Sigmoid colon (tissue), 7 donors: ENCODE measurements around the gene WDR48. TPM values are rescaled to one million over a fixed set of nuclear protein-coding genes. Genes with fewer than 3 reads are reported as not detected.

Experiments
- DNase-seq: peaks from one replicate; pipeline ENCODE4 v3.0.0-alpha.2; 2019
- H3K27ac ChIP-seq, 4 donors: fragments of 200-600 bp; sonication (generic); one replicate each; pipeline ENCODE4 v1.5.1; 2016 to 2019; ENCODE audit warnings: mild to moderate bottlenecking in 1 of 4
- H3K27me3 ChIP-seq, 3 donors: fragments of 200-600 bp; sonication (generic); one replicate each; pipeline ENCODE4 v1.5.1; 2019; ENCODE audit warnings: mild to moderate bottlenecking in 1 of 3
- H3K36me3 ChIP-seq, 4 donors: fragments of 200-600 bp; sonication (generic); one replicate each; pipeline ENCODE4 v1.5.1; 2016 to 2019
- H3K4me1 ChIP-seq, 4 donors: fragments of 200-600 bp; sonication (generic); one replicate each; pipeline ENCODE4 v1.5.1; 2017 to 2019
- H3K4me3 ChIP-seq, 4 donors: fragments of 200-600 bp; sonication (generic); one replicate each; pipeline ENCODE4 v1.5.1; 2017 to 2019; ENCODE audit warnings: mild to moderate bottlenecking in 2 of 4, moderate library complexity in 1 of 4
- H3K9me3 ChIP-seq, 4 donors: fragments of 200-600 bp in 3 of 4; sonication (generic) in 3 of 4; one replicate each; pipeline versions ENCODE4 v1.5.1 to v1.6.1; 2013 to 2019
- EP300 ChIP-seq, 4 donors: sonication (generic); formaldehyde crosslinking; IDR thresholded peaks; one replicate each; pipeline ENCODE4 v1.6.1; 2017; ENCODE audit warnings: antibody characterized with exemption in 4 of 4
- POLR2A ChIP-seq, 2 donors: fragments of 450-650 bp; IDR thresholded peaks; one replicate each; pipeline ENCODE4 v1.6.1; 2016; ENCODE audit warnings: antibody characterized with exemption in 2 of 2, mild to moderate bottlenecking in 2 of 2, moderate library complexity in 2 of 2
- POLR2AphosphoS5 ChIP-seq, 4 donors: sonication (generic); formaldehyde crosslinking; IDR thresholded peaks; one replicate each; pipeline ENCODE4 v1.6.1; 2017; ENCODE audit warnings: antibody characterized with exemption in 4 of 4
- WGBS, 2 donors: extraction: QIAGEN DNeasy Blood & Tissue Kit; methylation state at CpG; one replicate each; pipeline ENCODE4 v1.1.7; 2013; 5-methylcytosine and 5-hydroxymethylcytosine counted together
- intact Hi-C: fragments of 100-400 bp; cut with DNase I; formaldehyde crosslinking; loops from one replicate; pipeline ENCODE4 v1.15.1; 2023
- polyA plus RNA-seq, 3 donors: library from polyadenylated mRNA; stranded (reverse); fragments of 200-250 nt; gene quantifications; one replicate each; pipeline ENCODE4 v1.2.3, GENCODE V29; 2013
- total RNA-seq, 4 donors: library from RNA; depleted of rRNA; stranded (reverse); fragments of >200 nt; gene quantifications; one replicate each; pipeline ENCODE4 v1.1.0, GENCODE V29; 2016
- TF ChIP-seq, protein P1 (sequence below), 4 experiments: fragments of 450-650 bp in 3 of 4; fragments of 200-600 bp in 1 of 4; IDR thresholded peaks; one replicate each; pipeline ENCODE4 v1.5.1; 2016 to 2019; ENCODE audit warnings: antibody characterized with exemption in 4 of 4, mild to moderate bottlenecking in 3 of 4, moderate library complexity in 2 of 4
- donor health status: healthy with polysubstance abuse.
- donor health status: Bipolar disorder and iron deficiency.
- donor health status: healthy.

The WDR48 gene
- total and polyA plus RNA-seq, 7 donors = 15.3 to 50.2 (median 37.4) TPM

DNA sequence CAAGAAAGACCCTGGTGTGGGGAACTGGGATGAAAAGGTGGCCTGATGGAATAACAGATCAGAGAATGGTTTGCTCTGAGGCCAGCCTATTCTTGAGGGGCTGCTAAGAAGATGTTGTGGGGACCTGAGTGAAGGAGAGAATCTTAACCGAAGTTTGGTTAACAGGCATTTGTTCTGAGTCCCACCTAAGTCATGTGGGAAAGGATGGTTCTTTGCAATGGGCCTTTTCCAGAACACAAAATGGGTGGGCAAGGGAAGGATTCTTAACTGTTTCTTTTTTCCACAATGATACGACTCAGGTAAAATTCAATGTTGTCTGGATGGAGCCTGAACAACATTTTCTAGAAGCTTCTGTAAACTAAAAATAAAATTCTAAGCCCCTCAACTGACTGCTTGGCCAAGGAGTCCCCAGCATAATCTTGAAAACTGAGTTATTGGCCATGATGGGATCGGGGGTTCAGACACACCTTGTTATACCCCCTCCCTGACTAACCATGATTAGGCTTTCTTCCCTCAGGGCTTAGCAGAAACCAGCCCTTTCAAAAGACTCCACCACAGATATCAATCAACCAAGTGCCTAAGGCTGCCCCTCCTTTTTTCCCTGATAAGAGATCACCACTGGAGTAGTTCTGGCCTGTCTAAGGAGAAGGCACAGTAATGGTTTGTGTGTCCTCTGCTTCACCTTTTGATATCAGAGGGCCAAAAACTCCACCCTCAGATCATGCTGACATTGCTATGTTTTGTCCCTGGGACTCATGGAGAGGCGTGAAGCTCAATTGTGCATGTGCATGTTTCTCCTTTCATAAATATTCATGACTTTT, 30.1 kb upstream of the WDR48 start:
- no peaks in the 10 kb centered on the region for H3K9me3 ChIP-seq
- no peaks in the 10 kb centered on the region for H3K4me1 ChIP-seq
- no peak for TF ChIP-seq POLR2AphosphoS5 (IDR thresholded peaks at IDR 0.05)
- TF ChIP-seq EP300 (IDR thresholded peaks at IDR 0.05) = no peak
- TF ChIP-seq POLR2A (IDR thresholded peaks at IDR 0.05) = no peak
- TF ChIP-seq, protein P1, sequence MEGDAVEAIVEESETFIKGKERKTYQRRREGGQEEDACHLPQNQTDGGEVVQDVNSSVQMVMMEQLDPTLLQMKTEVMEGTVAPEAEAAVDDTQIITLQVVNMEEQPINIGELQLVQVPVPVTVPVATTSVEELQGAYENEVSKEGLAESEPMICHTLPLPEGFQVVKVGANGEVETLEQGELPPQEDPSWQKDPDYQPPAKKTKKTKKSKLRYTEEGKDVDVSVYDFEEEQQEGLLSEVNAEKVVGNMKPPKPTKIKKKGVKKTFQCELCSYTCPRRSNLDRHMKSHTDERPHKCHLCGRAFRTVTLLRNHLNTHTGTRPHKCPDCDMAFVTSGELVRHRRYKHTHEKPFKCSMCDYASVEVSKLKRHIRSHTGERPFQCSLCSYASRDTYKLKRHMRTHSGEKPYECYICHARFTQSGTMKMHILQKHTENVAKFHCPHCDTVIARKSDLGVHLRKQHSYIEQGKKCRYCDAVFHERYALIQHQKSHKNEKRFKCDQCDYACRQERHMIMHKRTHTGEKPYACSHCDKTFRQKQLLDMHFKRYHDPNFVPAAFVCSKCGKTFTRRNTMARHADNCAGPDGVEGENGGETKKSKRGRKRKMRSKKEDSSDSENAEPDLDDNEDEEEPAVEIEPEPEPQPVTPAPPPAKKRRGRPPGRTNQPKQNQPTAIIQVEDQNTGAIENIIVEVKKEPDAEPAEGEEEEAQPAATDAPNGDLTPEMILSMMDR (IDR thresholded peaks at IDR 0.05) = no peak
- H3K27me3 ChIP-seq = no peaks in the 10 kb centered on the region
- no peak for DNase-seq
- WGBS, 2 donors = 90 to 93% methylated on average over 4 of the region's 4 CpGs
- no peak overlapping the region for H3K4me3 ChIP-seq
- H3K36me3 ChIP-seq = no peaks in the 10 kb centered on the region
- intact Hi-C loops = no loop called here
- H3K27ac ChIP-seq = no peak overlapping the region

- TF ChIP-seq EP300 (IDR thresholded peaks at IDR 0.05) (no peak), POLR2AphosphoS5 (IDR thresholded peaks at IDR 0.05) (no peak), POLR2A (IDR thresholded peaks at IDR 0.05) (no peak)
- TF ChIP-seq, protein P1 (IDR thresholded peaks at IDR 0.05) = no peak
- no peaks in the 10 kb centered on the region for H3K36me3 ChIP-seq
- H3K27me3 ChIP-seq = no peaks in the 10 kb centered on the region
- H3K27ac ChIP-seq = no peak overlapping the region
- DNase-seq = no peak
- H3K4me3 ChIP-seq = no peak overlapping the region
- intact Hi-C loops = no loop called here
- no peaks in the 10 kb centered on the region for H3K9me3 ChIP-seq
- H3K4me1 ChIP-seq = no peaks in the 10 kb centered on the region
These were observed 29.6 kb upstream of the WDR48 start for GRCh38 chr3:39022286-39022630.

- no peak overlapping the region for H3K27ac ChIP-seq
- H3K9me3 ChIP-seq = no peaks in the 10 kb centered on the region
- intact Hi-C loops = no loop called here
- H3K27me3 ChIP-seq = no peaks in the 10 kb centered on the region
- H3K4me1 ChIP-seq = no peaks in the 10 kb centered on the region
- no peak for TF ChIP-seq POLR2AphosphoS5 (IDR thresholded peaks at IDR 0.05)
- TF ChIP-seq, protein P1 (IDR thresholded peaks at IDR 0.05) = no peak
- TF ChIP-seq EP300 (IDR thresholded peaks at IDR 0.05) = no peak
- TF ChIP-seq POLR2A (IDR thresholded peaks at IDR 0.05) = no peak
- no peak for DNase-seq
- no peak overlapping the region for H3K4me3 ChIP-seq
- no peaks in the 10 kb centered on the region for H3K36me3 ChIP-seq
These were observed 27.3 kb upstream of the WDR48 start for GRCh38 chr3:39024497-39024896.

DNA sequence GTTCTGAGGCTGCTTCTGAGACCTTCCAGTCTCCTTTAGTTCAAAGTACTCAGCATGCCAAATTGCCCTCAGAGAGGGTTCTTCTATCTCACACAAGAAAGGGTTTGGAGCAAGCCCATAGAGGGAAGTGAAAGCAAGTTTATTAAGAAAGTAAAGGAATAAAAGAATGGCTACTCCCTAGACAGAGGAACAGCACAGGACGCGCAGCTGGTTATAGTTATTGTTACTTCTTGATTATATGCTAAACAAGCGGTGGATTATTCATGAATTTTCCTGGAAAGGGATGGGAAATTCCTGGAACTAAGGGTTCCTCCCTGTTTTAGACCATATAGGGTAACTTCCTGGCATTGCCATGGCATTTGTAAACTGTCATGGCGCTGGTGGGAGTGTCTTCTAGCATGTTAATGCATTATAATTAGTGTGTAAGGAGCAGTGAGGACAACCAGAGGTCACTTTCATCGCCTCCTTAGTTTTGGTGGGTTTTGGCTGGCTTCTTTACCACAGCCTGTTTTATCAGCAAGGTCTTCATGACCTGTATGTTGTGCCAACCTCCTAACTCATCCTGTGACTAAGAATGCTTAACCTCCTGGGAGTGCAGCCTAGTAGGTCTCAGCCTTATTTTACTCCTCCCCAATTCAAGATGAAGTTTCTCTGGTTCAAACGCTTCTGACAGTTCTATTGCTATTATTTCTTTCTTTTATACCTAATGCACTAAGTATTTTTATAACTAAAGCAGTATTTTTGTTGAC, 26.4 kb upstream of the WDR48 start:
- Histone ChIP-seq H3K4me1 (no peaks in the 10 kb centered on the region), H3K9me3 (no peaks in the 10 kb centered on the region), H3K36me3 (no peaks in the 10 kb centered on the region), H3K4me3 (no peak overlapping the region), H3K27me3 (no peaks in the 10 kb centered on the region), H3K27ac (no peak overlapping the region)
- WGBS, 2 donors = 84 to 87% methylated on average over 6 of the region's 6 CpGs
- intact Hi-C loops = no loop called here
- DNase-seq = no peak
- TF ChIP-seq POLR2A (IDR thresholded peaks at IDR 0.05) = no peak
- no peak for TF ChIP-seq POLR2AphosphoS5 (IDR thresholded peaks at IDR 0.05)
- TF ChIP-seq, protein P1 (IDR thresholded peaks at IDR 0.05) = no peak
- no peak for TF ChIP-seq EP300 (IDR thresholded peaks at IDR 0.05)
